ENCODE data around the gene FUT2.

DNA sequence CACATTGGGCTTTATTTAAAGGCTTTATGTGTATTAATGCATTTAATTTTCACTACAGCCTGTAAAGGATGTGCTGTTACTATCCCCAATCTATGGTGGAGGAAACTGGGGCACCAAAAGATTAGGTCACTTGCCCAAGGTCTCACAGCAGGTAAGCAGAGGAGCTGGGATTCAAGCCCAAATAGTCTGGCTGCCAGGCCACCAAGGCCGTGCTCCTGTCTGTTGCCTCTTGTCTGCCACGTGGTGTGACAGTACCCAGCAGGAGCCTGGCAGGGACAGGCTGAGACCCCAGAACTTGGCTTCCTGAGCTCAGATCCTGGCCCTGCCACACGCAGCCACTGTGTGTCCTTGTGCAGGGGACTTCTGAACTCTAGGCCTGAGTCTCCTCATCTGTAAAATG, 27.4 kb upstream of the FUT2 start:
- TF ChIP-seq, protein P1, sequence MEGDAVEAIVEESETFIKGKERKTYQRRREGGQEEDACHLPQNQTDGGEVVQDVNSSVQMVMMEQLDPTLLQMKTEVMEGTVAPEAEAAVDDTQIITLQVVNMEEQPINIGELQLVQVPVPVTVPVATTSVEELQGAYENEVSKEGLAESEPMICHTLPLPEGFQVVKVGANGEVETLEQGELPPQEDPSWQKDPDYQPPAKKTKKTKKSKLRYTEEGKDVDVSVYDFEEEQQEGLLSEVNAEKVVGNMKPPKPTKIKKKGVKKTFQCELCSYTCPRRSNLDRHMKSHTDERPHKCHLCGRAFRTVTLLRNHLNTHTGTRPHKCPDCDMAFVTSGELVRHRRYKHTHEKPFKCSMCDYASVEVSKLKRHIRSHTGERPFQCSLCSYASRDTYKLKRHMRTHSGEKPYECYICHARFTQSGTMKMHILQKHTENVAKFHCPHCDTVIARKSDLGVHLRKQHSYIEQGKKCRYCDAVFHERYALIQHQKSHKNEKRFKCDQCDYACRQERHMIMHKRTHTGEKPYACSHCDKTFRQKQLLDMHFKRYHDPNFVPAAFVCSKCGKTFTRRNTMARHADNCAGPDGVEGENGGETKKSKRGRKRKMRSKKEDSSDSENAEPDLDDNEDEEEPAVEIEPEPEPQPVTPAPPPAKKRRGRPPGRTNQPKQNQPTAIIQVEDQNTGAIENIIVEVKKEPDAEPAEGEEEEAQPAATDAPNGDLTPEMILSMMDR (IDR thresholded peaks at IDR 0.05), result no peak
- TF ChIP-seq POLR2A (IDR thresholded peaks at IDR 0.05), result no peak
